ENCODE results near the gene FAM171A1.

DNA sequence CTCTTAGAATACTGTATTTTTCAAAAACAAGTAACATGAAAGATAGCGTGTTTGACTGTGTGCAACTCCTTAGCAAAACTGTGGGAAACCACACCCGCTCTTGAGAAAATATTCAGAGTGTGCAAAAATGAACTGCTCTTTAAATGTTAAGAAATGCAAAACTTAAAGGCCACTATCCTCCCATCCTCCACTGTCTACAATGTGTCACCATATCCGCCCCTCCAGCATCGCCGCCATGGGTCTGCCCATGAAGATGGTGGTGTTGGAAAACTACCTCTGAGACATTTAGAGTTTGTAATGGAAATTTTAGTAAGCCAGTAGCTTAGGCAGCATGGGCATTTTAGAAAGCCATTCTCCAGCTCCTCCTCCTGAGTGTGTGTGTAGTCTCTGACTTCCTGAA, 182.5 kb downstream of the FAM171A1 start:
- TF ChIP-seq, protein P1, sequence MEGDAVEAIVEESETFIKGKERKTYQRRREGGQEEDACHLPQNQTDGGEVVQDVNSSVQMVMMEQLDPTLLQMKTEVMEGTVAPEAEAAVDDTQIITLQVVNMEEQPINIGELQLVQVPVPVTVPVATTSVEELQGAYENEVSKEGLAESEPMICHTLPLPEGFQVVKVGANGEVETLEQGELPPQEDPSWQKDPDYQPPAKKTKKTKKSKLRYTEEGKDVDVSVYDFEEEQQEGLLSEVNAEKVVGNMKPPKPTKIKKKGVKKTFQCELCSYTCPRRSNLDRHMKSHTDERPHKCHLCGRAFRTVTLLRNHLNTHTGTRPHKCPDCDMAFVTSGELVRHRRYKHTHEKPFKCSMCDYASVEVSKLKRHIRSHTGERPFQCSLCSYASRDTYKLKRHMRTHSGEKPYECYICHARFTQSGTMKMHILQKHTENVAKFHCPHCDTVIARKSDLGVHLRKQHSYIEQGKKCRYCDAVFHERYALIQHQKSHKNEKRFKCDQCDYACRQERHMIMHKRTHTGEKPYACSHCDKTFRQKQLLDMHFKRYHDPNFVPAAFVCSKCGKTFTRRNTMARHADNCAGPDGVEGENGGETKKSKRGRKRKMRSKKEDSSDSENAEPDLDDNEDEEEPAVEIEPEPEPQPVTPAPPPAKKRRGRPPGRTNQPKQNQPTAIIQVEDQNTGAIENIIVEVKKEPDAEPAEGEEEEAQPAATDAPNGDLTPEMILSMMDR (IDR thresholded peaks at IDR 0.05): no peak
- TF ChIP-seq POLR2A (IDR thresholded peaks at IDR 0.05): no peak

All from uterus (tissue), 2 donors.